HG03432 (cell line): ENCODE results near the gene S100G.
"Not testable (repeated sequence)": the region's sequence is repeated elsewhere in the genome, so short reads cannot be mapped to it uniquely, and the experiment has no call there.

ENCODE experiments used
- ATAC-seq: cut with Tn5 transposase; IDR thresholded peaks from one replicate; pipeline ENCODE4 v1.9.1; 2021; ENCODE audit warnings: mild to moderate bottlenecking, moderate library complexity; ENCODE audit not compliant: unreplicated experiment

The S100G gene

GRCh38 chrX:16649858-16650257 lies at the start of gene S100G:
Gene S100G (plus strand): TSS chrX:16650158. CDS start chrX:16651007, 849 bp downstream.
- no peak for ATAC-seq

- ATAC-seq, result no peak
Observed at GRCh38 chrX:16601885-16602284, 48.1 kb upstream of the S100G start.

GRCh38 chrX:16603235-16603634 lies 46.7 kb upstream of the S100G start:
- ATAC-seq, result not testable (repeated sequence)

- no peak for ATAC-seq
Observed at GRCh38 chrX:16603822-16604221, 46.1 kb upstream of the S100G start.

GRCh38 chrX:16604337-16604736 lies 45.6 kb upstream of the S100G start:
- ATAC-seq, result no peak

- no peak for ATAC-seq
Observed at GRCh38 chrX:16606142-16606720, 43.7 kb upstream of the S100G start.

GRCh38 chrX:16610121-16610621 lies 39.8 kb upstream of the S100G start:
- no peak for ATAC-seq

GRCh38 chrX:16610654-16611053 lies 39.3 kb upstream of the S100G start:
- ATAC-seq, result not testable (repeated sequence)

GRCh38 chrX:16612257-16612897 lies 37.6 kb upstream of the S100G start:
- no peak for ATAC-seq

GRCh38 chrX:16617382-16617781 lies 32.6 kb upstream of the S100G start:
- no peak for ATAC-seq

- ATAC-seq, result no peak
Observed at GRCh38 chrX:16618422-16618821, 31.5 kb upstream of the S100G start.

GRCh38 chrX:16619024-16619423 lies 30.9 kb upstream of the S100G start:
- no peak for ATAC-seq

GRCh38 chrX:16628511-16628910 lies 21.4 kb upstream of the S100G start:
- ATAC-seq, result not testable (repeated sequence)

- ATAC-seq, result no peak
Observed at GRCh38 chrX:16628946-16629595, 20.9 kb upstream of the S100G start.

- ATAC-seq, result no peak
Observed at GRCh38 chrX:16629909-16630308, 20.0 kb upstream of the S100G start.

GRCh38 chrX:16633754-16634153 lies 16.2 kb upstream of the S100G start:
- ATAC-seq, result no peak

GRCh38 chrX:16635040-16635439 lies 14.9 kb upstream of the S100G start:
- no peak for ATAC-seq

- no peak for ATAC-seq
Observed at GRCh38 chrX:16635596-16635995, 14.4 kb upstream of the S100G start.

GRCh38 chrX:16638533-16638932 lies 11.4 kb upstream of the S100G start:
- no peak for ATAC-seq

- ATAC-seq, result no peak
Observed at GRCh38 chrX:16639966-16640365, 10.0 kb upstream of the S100G start.

- ATAC-seq, result no peak
Observed at GRCh38 chrX:16640823-16641222, 9.1 kb upstream of the S100G start.

GRCh38 chrX:16643176-16643575 lies 6.8 kb upstream of the S100G start:
- ATAC-seq, result no peak
